ENCODE data around the gene METTL8. TPM values are rescaled to one million over a fixed set of nuclear protein-coding genes. Genes with fewer than 3 reads are reported as not detected.

The METTL8 gene
- total and polyA plus RNA-seq, 12 donors: 1.7 to 13.6 (median 11.3) TPM

GRCh38 chr2:171341394-171342066 lies 92.3 kb downstream of the METTL8 start:
- Histone ChIP-seq H3K9me3 (no peaks in the 10 kb centered on the region), H3K36me3 (no peaks in the 10 kb centered on the region), H3K27me3 (no peaks in the 10 kb centered on the region), H3K4me3 (no peak overlapping the region), H3K4me1 (peaks cover 0 to 17% (median 2%) of the 10 kb centered on the region in 9 donors), H3K27ac (peak overlapping the region in 1 of 10 donors; percentile 25)
- DNase-seq: no peak
- intact Hi-C loops (cut with DNase I): no loop called here
- WGBS, 2 donors: 94 to 97% methylated on average over 7 of the region's 7 CpGs
- TF ChIP-seq CTCF (IDR thresholded peaks at IDR 0.05): no peak
- ATAC-seq: no peak

GRCh38 chr2:171334946-171335345 lies 98.8 kb downstream of the METTL8 start:
- intact Hi-C loops (cut with DNase I): no loop called here
- Histone ChIP-seq H3K4me3 (no peak overlapping the region), H3K27me3 (no peaks in the 10 kb centered on the region), H3K27ac (no peak overlapping the region), H3K36me3 (no peaks in the 10 kb centered on the region), H3K9me3 (no peaks in the 10 kb centered on the region), H3K4me1 (no peaks in the 10 kb centered on the region)
- DNase-seq (no peak), ATAC-seq (no peak)
- WGBS, 2 donors: 89 to 98% methylated on average over 1 of the region's 1 CpG
- no peak for TF ChIP-seq CTCF (IDR thresholded peaks at IDR 0.05)

DNA sequence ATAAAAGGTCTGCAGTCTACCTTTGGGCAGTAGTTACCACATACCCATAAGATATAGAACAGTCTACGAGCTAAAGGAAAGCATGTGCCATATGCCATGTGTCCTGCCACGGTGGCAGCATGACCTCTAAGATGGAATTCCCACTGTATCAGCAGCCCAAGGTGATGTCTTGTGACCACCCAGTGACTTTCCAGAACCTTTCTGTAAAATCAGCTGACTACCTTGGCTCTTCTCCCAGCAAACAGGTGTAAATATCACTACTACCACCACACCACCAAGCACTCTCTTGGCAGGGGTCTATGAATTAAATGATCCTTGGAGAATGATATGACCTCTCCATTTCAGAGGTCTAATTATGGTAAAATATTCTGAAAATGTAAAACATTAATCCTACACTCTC lies 99.6 kb downstream of the METTL8 start:
- H3K27ac ChIP-seq: no peak overlapping the region
- TF ChIP-seq CTCF (IDR thresholded peaks at IDR 0.05): no peak
- 57 to 69% methylated on average over 2 of the region's 2 CpGs for WGBS, 2 donors
- DNase-seq (no peak), ATAC-seq (no peak)
- no peaks in the 10 kb centered on the region for H3K4me1 ChIP-seq
- no peak overlapping the region for H3K4me3 ChIP-seq
- no peaks in the 10 kb centered on the region for H3K9me3 ChIP-seq
- H3K27me3 ChIP-seq: no peaks in the 10 kb centered on the region
- intact Hi-C loops (cut with DNase I): no loop called here
- no peaks in the 10 kb centered on the region for H3K36me3 ChIP-seq

DNA sequence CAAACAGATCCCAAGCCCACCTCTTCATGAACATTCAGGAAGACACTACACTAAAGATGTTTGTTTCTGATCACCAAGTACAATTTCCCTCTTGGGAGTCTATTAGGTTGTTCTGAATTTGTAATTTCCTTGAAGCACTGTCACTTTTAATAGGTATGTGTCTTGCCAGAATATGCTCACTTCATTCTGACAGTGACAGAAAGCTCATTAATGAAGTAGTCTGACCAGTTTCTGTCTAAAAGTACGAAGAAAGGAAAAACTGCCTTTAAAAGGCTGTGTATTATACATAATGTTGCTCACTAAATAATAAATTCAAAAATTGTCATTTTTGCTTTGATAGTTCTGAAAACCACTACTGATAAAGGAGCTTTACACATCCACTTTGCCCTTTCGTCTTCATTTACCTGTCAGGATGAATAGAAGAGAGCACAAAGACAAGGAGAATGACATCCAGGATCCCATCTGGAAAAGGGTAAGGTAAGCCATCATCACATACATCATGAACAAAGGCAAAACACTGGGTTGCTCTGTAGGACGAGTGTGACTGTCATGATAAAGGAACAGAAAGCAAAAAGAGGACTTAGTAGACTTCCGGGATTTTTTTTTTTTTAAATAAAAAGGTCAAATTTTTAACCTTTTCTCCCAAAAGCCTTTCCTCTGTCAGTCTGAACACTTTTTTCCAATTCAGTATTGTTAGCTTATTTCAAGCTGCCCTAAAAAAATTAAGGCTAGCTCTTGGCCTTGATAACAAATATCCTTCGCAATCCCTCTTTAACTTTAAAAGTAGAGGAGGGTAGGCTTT lies 103.4 kb downstream of the METTL8 start:
- Histone ChIP-seq H3K36me3 (no peaks in the 10 kb centered on the region), H3K4me3 (no peak overlapping the region), H3K9me3 (no peaks in the 10 kb centered on the region), H3K4me1 (no peaks in the 10 kb centered on the region), H3K27ac (peak overlapping the region in 1 of 10 donors; percentile 16), H3K27me3 (no peaks in the 10 kb centered on the region)
- DNase-seq (no peak), ATAC-seq (no peak)
- intact Hi-C loops (cut with DNase I): no loop called here
- TF ChIP-seq CTCF (IDR thresholded peaks at IDR 0.05): no peak
- WGBS, 2 donors: 75 to 80% methylated on average over 5 of the region's 5 CpGs

Measured in heart right ventricle (tissue), 16 donors.